GM21723 (cell line): ENCODE measurements around the gene SHCBP1L.

Experiments
- ATAC-seq: cut with Tn5 transposase; IDR thresholded peaks from one replicate; pipeline ENCODE4 v1.9.1; 2021; ENCODE audit warnings: mild to moderate bottlenecking, moderate library complexity; ENCODE audit not compliant: unreplicated experiment

The SHCBP1L gene

GRCh38 chr1:182952677-182953444, at the start of gene SHCBP1L:
SHCBP1L (minus strand) TSS chr1:182953166; CDS start chr1:182953133, 33 bp downstream.
- no peak for ATAC-seq

- no peak for ATAC-seq
Observed at GRCh38 chr1:183002267-183002666, 49.3 kb upstream of the SHCBP1L start.

- ATAC-seq, result no peak
Observed at GRCh38 chr1:183000167-183000962, 47.4 kb upstream of the SHCBP1L start.

DNA sequence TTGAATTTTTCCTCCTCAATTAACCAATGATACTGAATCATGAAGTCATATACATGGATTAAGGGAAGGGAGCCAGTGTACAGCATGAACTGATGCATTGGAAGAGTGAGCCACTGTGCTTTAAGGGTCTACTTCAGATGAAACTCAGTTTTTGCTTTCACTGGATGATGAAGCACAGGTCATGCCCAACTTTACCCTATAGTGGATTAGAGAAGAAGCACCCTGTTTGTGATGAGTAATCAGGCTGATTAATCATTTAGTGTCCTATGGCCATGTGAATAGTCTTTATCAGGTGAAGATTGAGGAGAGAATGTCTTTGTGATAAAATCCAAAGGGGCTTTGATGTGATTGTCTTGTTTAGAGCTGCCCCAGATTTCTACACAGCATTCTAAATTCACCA, 45.5 kb upstream of the SHCBP1L start:
- no peak for ATAC-seq

DNA sequence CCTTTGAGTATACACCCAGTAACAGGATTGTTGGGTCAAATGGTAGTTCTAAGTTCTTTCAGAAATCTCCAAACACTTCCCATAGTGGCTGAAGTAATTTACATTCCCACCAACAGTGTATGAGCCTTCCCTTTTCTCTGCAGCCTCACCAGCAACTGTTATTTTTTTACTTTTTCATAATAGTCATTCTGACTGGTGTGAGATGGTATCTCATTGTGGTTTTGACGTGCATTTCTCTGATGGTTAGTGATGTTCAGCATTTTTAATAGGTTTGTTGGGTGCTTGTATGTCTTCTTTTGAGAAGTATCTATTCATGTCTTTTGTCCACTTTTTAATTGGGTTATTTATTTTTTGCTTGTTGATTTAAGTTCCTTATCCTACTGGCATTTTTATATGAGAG, 43.9 kb upstream of the SHCBP1L start:
- ATAC-seq, result no peak

- no peak for ATAC-seq
Observed at GRCh38 chr1:182995894-182996293, 42.9 kb upstream of the SHCBP1L start.

GRCh38 chr1:182993746-182994145, 40.8 kb upstream of the SHCBP1L start:
- ATAC-seq, result no peak

GRCh38 chr1:182990413-182991144, 37.6 kb upstream of the SHCBP1L start:
- no peak for ATAC-seq

DNA sequence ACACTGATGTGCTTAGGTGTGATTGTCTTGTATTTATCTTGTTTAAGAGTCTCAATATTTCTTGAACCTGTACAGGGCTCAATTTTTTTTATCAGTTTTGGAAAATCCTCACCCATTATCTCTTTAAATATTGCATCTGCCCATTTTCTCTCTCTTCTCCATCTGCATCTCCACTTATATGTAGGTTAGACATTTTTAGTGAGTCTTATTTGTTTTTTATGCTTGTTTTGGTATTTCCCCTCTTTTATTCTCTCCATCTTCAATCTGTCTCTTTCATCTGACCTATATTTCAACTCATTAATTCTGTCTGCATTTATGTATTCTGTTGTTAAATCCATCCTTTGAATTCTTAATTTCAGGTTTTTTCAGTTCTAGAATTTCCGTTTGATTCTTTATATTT, 32.9 kb upstream of the SHCBP1L start:
- no peak for ATAC-seq

- ATAC-seq, result no peak
Observed at GRCh38 chr1:182984621-182985020, 31.7 kb upstream of the SHCBP1L start.

DNA sequence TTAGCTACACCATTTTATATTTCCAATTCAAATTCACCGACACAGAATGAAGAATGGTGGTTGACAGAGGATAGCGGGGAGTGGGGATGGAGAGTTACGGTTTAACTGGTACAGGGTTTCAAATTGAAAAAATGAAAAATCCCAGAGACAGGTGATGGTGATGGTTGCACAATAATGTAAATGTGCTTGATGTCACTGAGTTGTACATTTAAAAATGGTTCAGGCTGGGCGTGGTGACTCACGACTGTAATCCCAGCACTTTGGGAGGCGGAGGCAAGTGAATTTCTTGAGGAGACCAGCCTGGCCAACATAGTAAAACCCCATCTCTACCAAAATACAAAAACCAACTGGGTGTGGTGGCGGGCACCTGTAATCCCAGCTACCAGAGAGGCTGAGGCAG, 31.2 kb upstream of the SHCBP1L start:
- no peak for ATAC-seq

- no peak for ATAC-seq
Observed at GRCh38 chr1:182978151-182978853, 25.3 kb upstream of the SHCBP1L start.

DNA sequence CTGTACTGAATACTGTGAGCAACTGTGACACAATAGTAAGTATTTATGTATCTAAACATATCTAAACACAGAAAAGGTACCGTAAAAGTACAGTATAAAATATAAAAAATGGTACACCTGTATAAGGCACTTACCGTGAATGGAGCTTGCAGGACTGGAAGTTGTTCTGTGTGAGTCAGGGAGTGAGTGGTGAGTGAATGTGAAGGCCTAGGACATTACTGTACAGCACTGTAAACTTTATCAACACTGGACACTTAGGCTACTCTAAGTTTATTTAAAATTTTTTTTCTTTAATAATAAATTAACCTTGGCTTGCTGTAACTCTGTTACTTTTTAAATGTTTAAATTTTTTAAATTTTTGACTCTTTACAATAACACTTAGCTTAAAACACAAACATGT, 24.5 kb upstream of the SHCBP1L start:
- ATAC-seq, result no peak

DNA sequence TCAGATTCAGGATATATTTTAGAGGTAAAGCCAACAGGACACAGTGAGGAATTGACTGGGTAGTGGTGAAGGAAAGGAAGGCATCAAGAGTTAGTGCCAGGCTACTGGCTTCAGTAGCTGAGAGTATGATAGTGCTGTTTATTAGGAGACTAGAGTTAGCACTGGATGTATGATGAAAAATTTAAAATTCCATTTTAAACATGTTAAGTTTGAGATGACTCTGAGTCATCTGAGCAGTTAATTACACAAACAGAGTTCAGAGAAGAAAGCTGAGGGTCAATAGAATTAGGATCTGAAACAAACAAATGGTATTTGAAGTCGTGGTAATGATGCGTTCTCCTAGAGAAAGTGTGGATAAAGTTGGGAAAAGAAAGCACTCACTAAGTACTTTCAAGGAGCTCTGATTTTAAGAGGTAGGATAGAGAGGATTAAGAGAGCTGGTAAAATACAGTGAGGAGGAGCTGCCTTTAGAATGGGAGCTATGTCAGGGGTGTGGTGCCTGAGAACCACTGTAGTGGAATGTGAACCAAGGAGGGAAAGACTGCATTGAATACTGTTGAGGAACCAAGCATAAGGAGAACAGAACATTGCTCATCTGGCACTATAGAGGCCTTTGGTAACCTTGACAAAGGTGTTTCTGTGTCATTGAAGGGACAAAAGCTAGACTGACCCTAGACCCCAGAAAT, 21.7 kb upstream of the SHCBP1L start:
- no peak for ATAC-seq

DNA sequence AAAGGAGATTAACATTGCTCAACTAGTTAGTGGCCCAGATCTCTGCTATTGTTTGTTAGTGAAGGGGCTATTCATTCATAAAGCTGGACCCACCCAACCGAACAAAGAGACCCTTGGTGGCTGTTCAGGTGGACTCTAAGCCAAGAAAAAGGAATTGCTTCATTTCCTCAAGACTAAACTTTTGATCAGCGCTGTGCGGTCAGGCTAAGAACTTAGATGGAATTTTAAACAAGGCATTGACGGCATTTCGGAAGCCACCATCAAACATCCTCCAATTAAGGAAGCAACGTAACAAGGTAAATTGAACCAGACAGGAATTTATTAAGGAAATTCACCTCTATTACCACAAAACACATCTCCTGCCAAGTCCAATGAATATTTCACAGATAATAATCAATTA, 19.9 kb upstream of the SHCBP1L start:
- no peak for ATAC-seq

GRCh38 chr1:182972231-182972630, 19.3 kb upstream of the SHCBP1L start:
- no peak for ATAC-seq

GRCh38 chr1:182971219-182971618, 18.3 kb upstream of the SHCBP1L start:
- no peak for ATAC-seq

DNA sequence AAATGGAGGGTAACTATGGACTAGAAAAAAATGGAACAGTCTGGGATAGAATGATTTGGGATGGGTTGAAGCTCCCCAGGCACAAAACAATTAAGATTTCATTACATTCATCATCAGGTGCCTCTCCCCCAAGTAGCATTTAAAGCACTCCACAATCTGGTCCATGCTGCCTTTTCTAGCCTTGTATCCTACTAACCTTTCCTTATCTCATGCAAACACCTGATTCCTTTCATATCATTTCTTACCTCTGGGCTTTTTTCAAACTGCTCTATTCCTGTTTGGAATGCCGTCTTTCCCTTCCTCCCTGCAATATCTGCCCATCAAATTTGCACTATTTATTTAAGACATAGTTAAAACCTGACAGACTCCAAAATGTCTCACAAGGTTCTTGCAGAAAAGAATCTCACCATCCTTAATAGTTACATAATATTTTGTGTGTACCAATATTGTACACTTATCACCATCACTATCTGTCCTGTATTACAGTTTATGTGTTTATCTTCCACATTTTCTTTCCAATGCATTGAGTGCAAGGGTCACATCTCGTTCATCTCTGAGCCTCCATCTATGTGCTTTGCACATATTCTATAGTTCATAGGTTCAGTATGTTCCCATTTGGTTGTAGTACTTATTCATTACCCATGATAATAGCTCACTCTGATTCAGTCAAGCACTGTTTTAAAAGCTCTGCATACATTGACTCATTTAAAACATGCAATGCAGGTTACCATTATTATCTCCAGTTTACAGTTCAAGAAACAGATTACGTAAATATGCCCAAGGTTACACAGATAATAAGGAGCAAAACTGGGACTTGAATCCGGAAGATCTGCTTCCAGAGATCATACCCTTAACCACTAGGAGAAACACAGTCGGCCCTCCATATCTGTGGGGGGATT, 16.1 kb upstream of the SHCBP1L start:
- ATAC-seq, result no peak

DNA sequence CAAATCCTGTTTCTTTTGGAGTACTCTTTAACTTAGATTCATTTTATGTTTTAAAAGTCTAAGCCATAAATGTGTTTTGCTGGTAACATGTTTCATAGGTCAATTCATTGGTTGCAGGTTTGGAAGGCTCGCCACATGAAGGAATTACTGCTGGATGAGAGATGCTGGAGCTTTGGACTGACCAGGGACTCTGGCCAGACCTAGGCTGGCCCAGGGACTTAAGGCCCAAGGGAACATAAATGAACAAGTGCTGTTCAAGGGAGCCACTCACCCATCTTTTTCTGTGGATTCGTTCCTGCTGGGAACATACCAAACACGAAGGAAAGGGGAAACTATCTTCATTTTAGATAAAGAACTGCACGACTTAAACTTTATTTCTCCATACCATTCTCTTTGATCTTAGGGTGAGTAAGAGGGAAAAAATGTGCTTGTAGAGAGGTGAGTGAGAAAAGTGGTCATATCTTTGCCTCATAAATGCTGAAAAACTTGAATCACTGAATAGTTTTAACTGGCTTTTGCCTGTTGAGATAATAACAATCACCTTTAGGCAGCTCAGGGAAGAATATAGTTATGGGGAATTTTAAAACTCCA, 15.3 kb upstream of the SHCBP1L start:
- ATAC-seq, result no peak
